Measurements from ENCODE around the gene KATNB1. TPM values are rescaled to one million over a fixed set of nuclear protein-coding genes. Genes with fewer than 3 reads are reported as not detected.

KATNB1 gene
- total and polyA plus RNA-seq, 2 experiments from 2014 or later = 31.4 to 65.9 TPM

DNA sequence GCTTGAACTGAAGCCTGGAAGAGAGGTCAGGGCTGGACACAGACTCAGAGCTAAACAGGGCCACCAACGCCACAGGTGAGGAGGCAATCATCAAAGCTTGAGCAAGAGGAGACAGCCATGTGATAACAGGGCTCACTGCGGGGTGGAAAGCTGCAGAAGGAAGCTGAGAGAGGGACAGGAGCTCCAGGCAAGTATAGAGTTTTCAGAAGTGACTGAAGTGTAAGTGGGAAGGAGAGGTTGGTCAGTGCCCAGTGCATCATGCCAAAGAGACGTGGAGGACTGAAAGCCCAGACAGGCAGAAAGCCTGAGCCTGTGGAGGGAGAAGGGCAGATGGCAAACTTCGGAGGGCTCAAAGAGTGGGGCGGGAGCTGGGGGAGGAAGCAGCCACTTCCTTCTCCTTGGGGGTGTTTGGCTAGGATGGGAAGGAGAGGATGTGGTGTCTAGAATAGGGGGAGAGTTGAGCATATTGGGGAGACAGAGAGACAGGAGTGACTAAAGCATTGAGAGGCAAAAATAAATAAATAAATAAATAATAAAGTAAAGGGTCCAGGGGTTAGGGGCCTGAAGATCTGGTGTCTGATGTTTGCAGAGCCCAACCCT, 64.1 kb downstream of the KATNB1 start (continued):
- TF ChIP-seq STAT1 (IDR thresholded peaks at IDR 0.05; ENCODE audit: unreplicated experiment) (no peak), NANOG (IDR thresholded peaks at IDR 0.05; ENCODE audit: borderline replicate concordance) (no peak)

DNA sequence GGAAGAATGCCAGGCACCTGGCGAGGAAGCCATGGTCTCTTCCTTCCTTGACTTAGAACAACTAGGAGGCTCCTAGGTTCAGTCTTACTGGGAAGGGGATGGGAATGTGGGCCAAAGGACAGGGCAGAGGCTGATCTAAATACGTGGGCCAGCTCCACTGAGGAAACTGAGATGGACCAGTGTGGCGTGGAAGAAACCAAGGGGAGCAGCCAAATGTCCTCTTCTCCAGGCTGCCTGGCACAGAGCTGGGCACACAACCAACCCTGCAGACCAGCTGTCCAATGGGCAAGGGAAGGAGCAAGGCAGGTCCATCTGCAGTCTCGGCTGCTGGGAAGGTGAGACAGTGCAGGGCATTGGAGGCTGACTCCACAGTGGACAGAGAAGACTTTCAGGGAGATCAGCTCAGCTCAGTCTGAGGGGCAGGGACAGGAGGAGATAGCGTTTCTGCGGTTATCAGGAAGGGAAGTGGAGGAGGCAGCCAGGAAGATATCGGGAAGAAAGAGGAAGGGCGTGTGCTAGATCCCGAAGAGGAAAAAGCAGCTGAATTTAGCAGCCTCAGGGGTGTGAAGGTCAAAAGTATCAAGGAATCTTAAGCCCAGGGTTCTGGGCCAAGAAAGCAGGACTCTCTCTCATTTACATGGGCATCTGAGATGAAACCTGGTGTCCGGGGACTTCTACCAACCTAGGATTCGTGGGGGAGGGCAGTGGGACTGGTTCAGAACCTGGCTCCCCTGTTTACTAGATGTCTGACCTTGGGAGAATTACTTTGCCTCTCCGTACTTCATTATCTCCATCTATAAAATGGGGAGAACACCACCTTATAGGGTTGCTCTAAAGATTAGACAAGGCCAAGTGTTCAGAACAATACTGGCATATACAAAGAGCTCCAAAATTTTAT, 64.9 kb downstream of the KATNB1 start:
- Mint-ChIP-seq H3K9me3 (no peaks in the 10 kb centered on the region; the same call in 2 of the 3 replicates), H3K4me3 (no peak overlapping the region; the same call in 2 of the 3 replicates), H3K36me3 (ENCODE audit: low read depth) (no peaks in the 10 kb centered on the region; the same call in 2 of the 3 replicates), H3K27ac (no peak overlapping the region), H3K27me3 (ENCODE audit: insufficient read depth, low read depth, poor library complexity) (peaks cover 33% of the 10 kb centered on the region), H3K4me1 (peaks cover 60% of the 10 kb centered on the region)
- H3K27me3 ChIP-seq (ENCODE audit: insufficient read depth) = peaks cover 12% of the 10 kb centered on the region
- peaks cover 16% of the 10 kb centered on the region; the same call in 1 of the 2 replicates for H3F3A ChIP-seq (replicated peaks; ENCODE audit: low read depth)
- peaks cover 47% of the 10 kb centered on the region for H3K4me1 ChIP-seq (ENCODE audit: insufficient read depth)
- no peak overlapping the region for H3K27ac ChIP-seq (ENCODE audit: low read depth)
- H4K20me1 ChIP-seq (replicated peaks; ENCODE audit: insufficient read depth) = no peaks in the 10 kb centered on the region; the same call in 1 of the 2 replicates
- H2AFZ ChIP-seq = no peak overlapping the region
- peak overlapping the region; percentile 92; the same call in 1 of the 2 replicates for H3K4me2 ChIP-seq
- no peak for DNase-seq (ENCODE audit: low spot score)
- no peaks in the 10 kb centered on the region for H3K79me2 ChIP-seq (replicated peaks; ENCODE audit: insufficient read depth)
- no peak overlapping the region for H3K4me3 ChIP-seq
- H3K9me2 ChIP-seq (ENCODE audit: insufficient read depth) = no peaks in the 10 kb centered on the region
- no peak for ATAC-seq
- no peak for TF ChIP-seq JUNB (IDR thresholded peaks at IDR 0.05; ENCODE audit: unreplicated experiment)
- no peak for TF ChIP-seq NANOG (IDR thresholded peaks at IDR 0.05; ENCODE audit: borderline replicate concordance)
- TF ChIP-seq EZH2 (IDR thresholded peaks at IDR 0.05; ENCODE audit: low read depth, unreplicated experiment) = no peak
- no peaks in the 10 kb centered on the region for H3K36me3 ChIP-seq (ENCODE audit: insufficient read depth)

DNA sequence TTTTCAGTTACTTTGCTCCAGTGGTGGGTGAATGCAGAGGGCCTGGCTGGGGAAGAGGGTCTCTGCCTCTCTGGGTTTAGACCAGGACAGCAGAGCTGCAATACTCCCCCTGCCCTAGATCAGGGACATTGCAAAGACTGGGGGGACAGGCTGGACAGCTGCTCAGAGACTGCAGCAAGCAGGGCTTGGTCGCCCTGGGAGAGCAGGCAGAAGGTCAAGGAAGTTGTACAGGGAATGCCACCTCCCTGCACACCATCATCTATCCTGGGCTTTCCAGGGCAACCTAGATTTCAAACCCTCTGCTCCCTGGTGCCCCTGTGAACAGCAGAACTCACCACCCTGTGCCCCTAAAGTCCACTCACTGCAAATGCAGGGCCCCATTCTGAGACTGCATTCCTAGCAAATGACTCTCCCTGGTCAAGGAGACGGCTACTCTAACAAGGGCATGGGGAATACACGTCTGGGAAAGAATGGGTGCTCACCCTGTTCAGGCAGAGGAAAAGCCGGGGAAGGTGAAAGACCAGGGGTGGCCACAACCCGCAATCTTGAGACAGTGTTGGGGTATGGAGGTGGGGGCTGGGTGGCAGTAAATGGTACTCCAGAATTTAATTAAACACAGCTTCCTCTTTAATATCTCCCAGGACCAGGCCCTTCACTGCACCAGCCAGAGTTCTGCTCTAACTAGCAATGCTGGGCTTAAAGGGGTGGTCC, 65.7 kb downstream of the KATNB1 start:
- peak overlapping the region; percentile 66 for H3K4me3 Mint-ChIP-seq
- H3K36me3 ChIP-seq (ENCODE audit: insufficient read depth) = no peaks in the 10 kb centered on the region
- no peak overlapping the region for H3K27ac Mint-ChIP-seq
- H3K4me1 ChIP-seq (ENCODE audit: insufficient read depth) = peaks cover 47% of the 10 kb centered on the region
- H3K36me3 Mint-ChIP-seq (ENCODE audit: low read depth) = no peaks in the 10 kb centered on the region; the same call in 2 of the 3 replicates
- DNase-seq (ENCODE audit: low spot score) (peak; percentile 47), ATAC-seq (peak; percentile 1; the same call in 1 of the 3 replicates)
- peaks cover 29% of the 10 kb centered on the region for H3K27me3 Mint-ChIP-seq (ENCODE audit: insufficient read depth, low read depth, poor library complexity)
- H3K4me1 Mint-ChIP-seq = peaks cover 60% of the 10 kb centered on the region
- H3K9me3 Mint-ChIP-seq = no peaks in the 10 kb centered on the region; the same call in 2 of the 3 replicates
- H3K27ac ChIP-seq (ENCODE audit: low read depth) = no peak overlapping the region
- peaks cover 16% of the 10 kb centered on the region; the same call in 1 of the 2 replicates for H3F3A ChIP-seq (replicated peaks; ENCODE audit: low read depth)
- H3K27me3 ChIP-seq (ENCODE audit: insufficient read depth) = peaks cover 12% of the 10 kb centered on the region
- H3K9me2 ChIP-seq (ENCODE audit: insufficient read depth) = no peaks in the 10 kb centered on the region
- peak overlapping the region; percentile 70 for H3K4me3 ChIP-seq
- no peak overlapping the region for H2AFZ ChIP-seq
- H3K79me2 ChIP-seq (replicated peaks; ENCODE audit: insufficient read depth) = no peaks in the 10 kb centered on the region
- peak overlapping the region; percentile 92 for H3K4me2 ChIP-seq
- H4K20me1 ChIP-seq (replicated peaks; ENCODE audit: insufficient read depth) = no peaks in the 10 kb centered on the region; the same call in 1 of the 2 replicates
- TF ChIP-seq NANOG (IDR thresholded peaks at IDR 0.05; ENCODE audit: borderline replicate concordance) (no peak), STAT1 (IDR thresholded peaks at IDR 0.05; ENCODE audit: unreplicated experiment) (no peak), EZH2 (IDR thresholded peaks at IDR 0.05; ENCODE audit: low read depth, unreplicated experiment) (no peak), JUNB (IDR thresholded peaks at IDR 0.05; ENCODE audit: unreplicated experiment) (no peak), CREB1 (CRISPR knock-in tag; IDR thresholded peaks at IDR 0.05; ENCODE audit: low read depth) (no peak), ZNF331 (CRISPR knock-in tag; IDR thresholded peaks at IDR 0.05; ENCODE audit: low read depth) (no peak)
- TF ChIP-seq, protein P1, sequence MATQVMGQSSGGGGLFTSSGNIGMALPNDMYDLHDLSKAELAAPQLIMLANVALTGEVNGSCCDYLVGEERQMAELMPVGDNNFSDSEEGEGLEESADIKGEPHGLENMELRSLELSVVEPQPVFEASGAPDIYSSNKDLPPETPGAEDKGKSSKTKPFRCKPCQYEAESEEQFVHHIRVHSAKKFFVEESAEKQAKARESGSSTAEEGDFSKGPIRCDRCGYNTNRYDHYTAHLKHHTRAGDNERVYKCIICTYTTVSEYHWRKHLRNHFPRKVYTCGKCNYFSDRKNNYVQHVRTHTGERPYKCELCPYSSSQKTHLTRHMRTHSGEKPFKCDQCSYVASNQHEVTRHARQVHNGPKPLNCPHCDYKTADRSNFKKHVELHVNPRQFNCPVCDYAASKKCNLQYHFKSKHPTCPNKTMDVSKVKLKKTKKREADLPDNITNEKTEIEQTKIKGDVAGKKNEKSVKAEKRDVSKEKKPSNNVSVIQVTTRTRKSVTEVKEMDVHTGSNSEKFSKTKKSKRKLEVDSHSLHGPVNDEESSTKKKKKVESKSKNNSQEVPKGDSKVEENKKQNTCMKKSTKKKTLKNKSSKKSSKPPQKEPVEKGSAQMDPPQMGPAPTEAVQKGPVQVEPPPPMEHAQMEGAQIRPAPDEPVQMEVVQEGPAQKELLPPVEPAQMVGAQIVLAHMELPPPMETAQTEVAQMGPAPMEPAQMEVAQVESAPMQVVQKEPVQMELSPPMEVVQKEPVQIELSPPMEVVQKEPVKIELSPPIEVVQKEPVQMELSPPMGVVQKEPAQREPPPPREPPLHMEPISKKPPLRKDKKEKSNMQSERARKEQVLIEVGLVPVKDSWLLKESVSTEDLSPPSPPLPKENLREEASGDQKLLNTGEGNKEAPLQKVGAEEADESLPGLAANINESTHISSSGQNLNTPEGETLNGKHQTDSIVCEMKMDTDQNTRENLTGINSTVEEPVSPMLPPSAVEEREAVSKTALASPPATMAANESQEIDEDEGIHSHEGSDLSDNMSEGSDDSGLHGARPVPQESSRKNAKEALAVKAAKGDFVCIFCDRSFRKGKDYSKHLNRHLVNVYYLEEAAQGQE (IDR thresholded peaks at IDR 0.05; ENCODE audit: unreplicated experiment) = no peak
- TF ChIP-seq, protein P2, sequence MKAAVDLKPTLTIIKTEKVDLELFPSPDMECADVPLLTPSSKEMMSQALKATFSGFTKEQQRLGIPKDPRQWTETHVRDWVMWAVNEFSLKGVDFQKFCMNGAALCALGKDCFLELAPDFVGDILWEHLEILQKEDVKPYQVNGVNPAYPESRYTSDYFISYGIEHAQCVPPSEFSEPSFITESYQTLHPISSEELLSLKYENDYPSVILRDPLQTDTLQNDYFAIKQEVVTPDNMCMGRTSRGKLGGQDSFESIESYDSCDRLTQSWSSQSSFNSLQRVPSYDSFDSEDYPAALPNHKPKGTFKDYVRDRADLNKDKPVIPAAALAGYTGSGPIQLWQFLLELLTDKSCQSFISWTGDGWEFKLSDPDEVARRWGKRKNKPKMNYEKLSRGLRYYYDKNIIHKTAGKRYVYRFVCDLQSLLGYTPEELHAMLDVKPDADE (IDR thresholded peaks at IDR 0.05) = no peak
- TF ChIP-seq, protein P3, sequence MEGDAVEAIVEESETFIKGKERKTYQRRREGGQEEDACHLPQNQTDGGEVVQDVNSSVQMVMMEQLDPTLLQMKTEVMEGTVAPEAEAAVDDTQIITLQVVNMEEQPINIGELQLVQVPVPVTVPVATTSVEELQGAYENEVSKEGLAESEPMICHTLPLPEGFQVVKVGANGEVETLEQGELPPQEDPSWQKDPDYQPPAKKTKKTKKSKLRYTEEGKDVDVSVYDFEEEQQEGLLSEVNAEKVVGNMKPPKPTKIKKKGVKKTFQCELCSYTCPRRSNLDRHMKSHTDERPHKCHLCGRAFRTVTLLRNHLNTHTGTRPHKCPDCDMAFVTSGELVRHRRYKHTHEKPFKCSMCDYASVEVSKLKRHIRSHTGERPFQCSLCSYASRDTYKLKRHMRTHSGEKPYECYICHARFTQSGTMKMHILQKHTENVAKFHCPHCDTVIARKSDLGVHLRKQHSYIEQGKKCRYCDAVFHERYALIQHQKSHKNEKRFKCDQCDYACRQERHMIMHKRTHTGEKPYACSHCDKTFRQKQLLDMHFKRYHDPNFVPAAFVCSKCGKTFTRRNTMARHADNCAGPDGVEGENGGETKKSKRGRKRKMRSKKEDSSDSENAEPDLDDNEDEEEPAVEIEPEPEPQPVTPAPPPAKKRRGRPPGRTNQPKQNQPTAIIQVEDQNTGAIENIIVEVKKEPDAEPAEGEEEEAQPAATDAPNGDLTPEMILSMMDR (conservative IDR thresholded peaks at IDR 0.05; ENCODE audit: low read depth in 2 of 2) = no peak; a peak in 1 of 4 replicates

Data from GM23338 (cell line).